Fibroblast of skin of right quadriceps (primary cell): Measurements from ENCODE around the gene RAP1GAP.
A peak's percentile ranks its signal among the peaks of the same experiment; 100 is the strongest.

Experiments used
- DNase-seq: peaks from one replicate; pipeline ENCODE4 v3.0.0-alpha.2; 2013

The RAP1GAP gene

GRCh38 chr1:21607549-21608529, 61.3 kb downstream of the RAP1GAP start:
- DNase-seq = peak; percentile 70

GRCh38 chr1:21605964-21606705, 63.0 kb downstream of the RAP1GAP start:
- no peak for DNase-seq

- no peak for DNase-seq
These were observed 64.0 kb downstream of the RAP1GAP start for GRCh38 chr1:21605012-21605715.

GRCh38 chr1:21604208-21604957, 64.8 kb downstream of the RAP1GAP start:
- no peak for DNase-seq

GRCh38 chr1:21603177-21604138, 65.7 kb downstream of the RAP1GAP start:
- no peak for DNase-seq

- no peak for DNase-seq
These were observed 67.7 kb downstream of the RAP1GAP start for GRCh38 chr1:21601278-21602048.

GRCh38 chr1:21599402-21599801, 69.8 kb downstream of the RAP1GAP start:
- DNase-seq = no peak

- no peak for DNase-seq
These were observed 70.3 kb downstream of the RAP1GAP start for GRCh38 chr1:21598904-21599303.

GRCh38 chr1:21598417-21598816, 70.7 kb downstream of the RAP1GAP start:
- DNase-seq = no peak

GRCh38 chr1:21597753-21598152, 71.4 kb downstream of the RAP1GAP start:
- no peak for DNase-seq

- no peak for DNase-seq
These were observed 72.5 kb downstream of the RAP1GAP start for GRCh38 chr1:21596628-21597027.

GRCh38 chr1:21596174-21596573, 73.0 kb downstream of the RAP1GAP start:
- no peak for DNase-seq

GRCh38 chr1:21594935-21595897, 73.9 kb downstream of the RAP1GAP start:
- DNase-seq = peak; percentile 47

- DNase-seq = no peak
These were observed 74.7 kb downstream of the RAP1GAP start for GRCh38 chr1:21594501-21594900.

GRCh38 chr1:21593231-21593630, 75.9 kb downstream of the RAP1GAP start:
- DNase-seq = no peak

- no peak for DNase-seq
These were observed 76.9 kb downstream of the RAP1GAP start for GRCh38 chr1:21592086-21592865.

- no peak for DNase-seq
These were observed 78.2 kb downstream of the RAP1GAP start for GRCh38 chr1:21590934-21591333.

GRCh38 chr1:21590126-21590880, 78.9 kb downstream of the RAP1GAP start:
- no peak for DNase-seq
